Tibial nerve (tissue), 4 donors: ENCODE measurements around the gene UPF3A. TPM values are rescaled to one million over a fixed set of nuclear protein-coding genes. Genes with fewer than 3 reads are reported as not detected.

Source experiments
- DNase-seq, 2 donors: peaks; one replicate each; pipeline ENCODE4 v3.0.0-alpha.2; 2019; ENCODE audit warnings: low spot score in 2 of 2
- H3K27ac ChIP-seq, 4 donors: fragments of 200-600 bp; sonication (generic) in 3 of 4; one replicate each; pipeline ENCODE4 v1.5.1; 2017 to 2019; ENCODE audit warnings: mild to moderate bottlenecking in 1 of 4
- H3K27me3 ChIP-seq, 2 donors: fragments of 200-600 bp; sonication (generic) in 1 of 2; one replicate each; pipeline versions ENCODE4 v1.5.1 to v1.6.0; 2017 to 2019
- H3K36me3 ChIP-seq, 3 donors: fragments of 200-600 bp; sonication (generic); one replicate each; pipeline ENCODE4 v1.5.1; 2018 to 2019
- H3K4me1 ChIP-seq, 4 donors: fragments of 200-600 bp; sonication (generic) in 3 of 4; one replicate each; pipeline ENCODE4 v1.5.1; 2017 to 2019
- H3K4me3 ChIP-seq, 4 donors: fragments of 200-600 bp; sonication (generic) in 3 of 4; one replicate each; pipeline ENCODE4 v1.5.1; 2017 to 2019; ENCODE audit warnings: mild to moderate bottlenecking in 1 of 4, moderate library complexity in 1 of 4
- H3K9me3 ChIP-seq, 4 donors: fragments of 200-600 bp; sonication (generic) in 3 of 4; one replicate each; pipeline ENCODE4 v1.5.1; 2017 to 2019
- CTCF ChIP-seq, 5 experiments: fragments of 200-600 bp in 3 of 5; fragments of 450-650 bp in 2 of 5; sonication (generic) in 3 of 5; IDR thresholded peaks; one replicate each; pipeline ENCODE4 v1.5.1; 2016 to 2019; ENCODE audit warnings: antibody characterized with exemption in 5 of 5, mild to moderate bottlenecking in 3 of 5, moderate library complexity in 2 of 5
- EP300 ChIP-seq, 2 donors: sonication (generic); formaldehyde crosslinking; IDR thresholded peaks; one replicate each; pipeline ENCODE4 v1.6.1; 2017; ENCODE audit warnings: antibody characterized with exemption in 2 of 2, mild to moderate bottlenecking in 1 of 2
- POLR2A ChIP-seq, 2 donors: fragments of 450-650 bp; IDR thresholded peaks; one replicate each; pipeline ENCODE4 v1.6.1; 2017; ENCODE audit warnings: antibody characterized with exemption in 2 of 2, mild to moderate bottlenecking in 2 of 2, moderate library complexity in 2 of 2
- WGBS, 2 donors: methylation state at CpG; one replicate each; pipeline ENCODE4 v1.1.5; 2018; 5-methylcytosine and 5-hydroxymethylcytosine counted together
- total RNA-seq, 4 donors: library from RNA; depleted of rRNA; stranded (reverse); fragments of >200 nt; gene quantifications; one replicate each; pipeline ENCODE4 v1.1.0, GENCODE V29; 2016

The UPF3A gene
- total RNA-seq, 4 donors from 2014 or later: 62.7 to 89.2 (median 80.2) TPM

DNA sequence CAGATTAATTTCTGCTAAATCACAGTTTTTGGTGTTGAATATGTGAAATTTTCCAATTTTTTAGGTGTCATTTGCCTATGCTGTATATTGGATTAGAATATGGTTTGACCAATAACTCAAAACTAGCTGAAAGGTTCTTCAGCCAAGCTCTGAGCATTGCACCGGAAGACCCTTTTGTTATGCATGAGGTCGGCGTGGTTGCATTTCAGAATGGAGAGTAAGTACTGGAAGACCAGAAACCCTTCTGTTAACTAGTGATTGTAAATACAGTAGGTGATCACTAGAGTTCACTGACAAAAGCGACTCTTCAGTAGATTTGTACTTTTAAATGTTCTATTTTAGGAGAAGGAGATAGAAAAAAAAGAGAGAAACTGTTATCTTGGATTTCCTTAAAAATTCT is 24.4 kb upstream of the UPF3A start:
- H3K36me3 ChIP-seq: peaks cover 3 to 94% (median 33%) of the 10 kb centered on the region in 3 donors
- H3K4me1 ChIP-seq: no peaks in the 10 kb centered on the region
- 87 to 93% methylated on average over 4 of the region's 4 CpGs for WGBS, 2 donors
- no peaks in the 10 kb centered on the region for H3K9me3 ChIP-seq
- TF ChIP-seq POLR2A (IDR thresholded peaks at IDR 0.05): no peak
- no peak for TF ChIP-seq CTCF (IDR thresholded peaks at IDR 0.05)
- TF ChIP-seq EP300 (IDR thresholded peaks at IDR 0.05): no peak
- no peak overlapping the region for H3K4me3 ChIP-seq
- no peak for DNase-seq
- no peaks in the 10 kb centered on the region for H3K27me3 ChIP-seq
- no peak overlapping the region for H3K27ac ChIP-seq

DNA sequence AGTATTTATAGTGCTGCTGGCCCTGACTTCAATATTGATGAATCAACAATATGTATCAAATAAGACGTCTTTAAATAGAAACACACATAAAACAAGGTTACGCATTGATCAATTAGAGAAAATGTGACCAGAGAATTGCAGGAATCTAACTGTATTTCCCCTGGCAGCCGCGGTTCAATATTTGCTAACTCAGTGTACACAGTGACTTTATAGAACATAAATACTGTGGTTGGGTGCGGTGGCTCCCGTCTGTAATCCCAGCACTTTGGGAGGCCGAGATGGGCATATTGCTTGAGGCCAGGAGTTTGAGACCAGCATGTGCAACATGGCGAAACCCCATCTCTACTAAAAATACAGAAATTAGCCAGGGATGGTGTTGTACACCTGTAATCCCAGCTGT is 22.8 kb upstream of the UPF3A start:
- Histone ChIP-seq H3K4me1 (no peaks in the 10 kb centered on the region), H3K9me3 (no peaks in the 10 kb centered on the region), H3K27me3 (no peaks in the 10 kb centered on the region), H3K4me3 (no peak overlapping the region), H3K36me3 (peaks cover under 1 to 92% (median 40%) of the 10 kb centered on the region in 3 donors), H3K27ac (no peak overlapping the region)
- WGBS, 2 donors: 88 to 90% methylated on average over 8 of the region's 8 CpGs
- TF ChIP-seq POLR2A (IDR thresholded peaks at IDR 0.05): no peak
- TF ChIP-seq EP300 (IDR thresholded peaks at IDR 0.05): no peak
- no peak for TF ChIP-seq CTCF (IDR thresholded peaks at IDR 0.05)
- no peak for DNase-seq

DNA sequence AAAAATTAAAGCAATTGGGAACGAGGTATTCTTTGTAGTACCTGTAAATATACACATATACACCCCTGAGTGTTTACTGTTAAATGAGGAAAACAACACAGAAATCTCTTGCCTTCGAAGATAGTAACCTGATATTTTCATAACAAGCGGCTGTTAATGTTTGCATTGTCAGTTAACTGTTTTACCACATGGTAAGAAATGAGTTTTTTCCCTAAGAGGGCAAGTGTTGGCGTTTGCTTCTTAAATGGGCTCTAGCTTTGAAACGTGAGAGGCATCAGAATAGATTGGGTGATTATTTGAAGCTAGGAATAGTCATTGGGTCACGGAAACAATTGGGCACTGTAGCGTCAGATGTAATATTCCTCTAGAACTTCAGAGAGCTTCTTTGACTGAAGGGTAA is 22.0 kb upstream of the UPF3A start:
- peaks cover 2 to 96% (median 43%) of the 10 kb centered on the region in 3 donors for H3K36me3 ChIP-seq

DNA sequence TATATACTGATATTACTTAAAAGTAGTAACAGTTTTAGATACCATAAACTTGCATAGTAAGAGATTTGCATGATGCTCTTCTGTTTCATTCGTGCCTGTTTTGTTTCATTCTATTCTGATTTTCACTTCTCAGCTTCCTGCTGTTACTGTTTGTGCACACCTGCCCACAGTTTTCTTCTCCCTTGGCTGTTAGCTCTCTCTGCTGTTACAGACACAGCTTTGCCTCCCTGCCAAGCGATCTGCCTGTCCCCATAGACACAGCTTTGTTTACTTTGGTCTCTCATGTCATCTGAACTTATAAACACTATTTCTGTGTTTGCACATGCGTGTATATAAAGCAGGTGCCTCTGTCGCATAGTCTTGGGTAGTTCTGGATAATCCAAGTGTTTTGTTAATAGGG is 21.4 kb upstream of the UPF3A start:
- Histone ChIP-seq H3K27ac (no peak overlapping the region), H3K9me3 (no peaks in the 10 kb centered on the region), H3K27me3 (no peaks in the 10 kb centered on the region), H3K36me3 (peaks cover 2 to 96% (median 45%) of the 10 kb centered on the region in 3 donors), H3K4me1 (no peaks in the 10 kb centered on the region), H3K4me3 (no peak overlapping the region)
- TF ChIP-seq EP300 (IDR thresholded peaks at IDR 0.05) (no peak), POLR2A (IDR thresholded peaks at IDR 0.05) (no peak), CTCF (IDR thresholded peaks at IDR 0.05) (no peak)
- no peak for DNase-seq
- 74 to 78% methylated on average over 4 of the region's 4 CpGs for whole genome bisulfite sequencing, 2 donors

More for the DNA sequence above, 22.0 kb upstream of the UPF3A start:
- Histone ChIP-seq H3K27ac (no peak overlapping the region), H3K9me3 (no peaks in the 10 kb centered on the region), H3K4me3 (no peak overlapping the region), H3K4me1 (no peaks in the 10 kb centered on the region), H3K27me3 (no peaks in the 10 kb centered on the region)
- 77 to 79% methylated on average over 7 of the region's 7 CpGs for WGBS, 2 donors
- no peak for DNase-seq
- TF ChIP-seq EP300 (IDR thresholded peaks at IDR 0.05): no peak
- no peak for TF ChIP-seq CTCF (IDR thresholded peaks at IDR 0.05)
- TF ChIP-seq POLR2A (IDR thresholded peaks at IDR 0.05): no peak

DNA sequence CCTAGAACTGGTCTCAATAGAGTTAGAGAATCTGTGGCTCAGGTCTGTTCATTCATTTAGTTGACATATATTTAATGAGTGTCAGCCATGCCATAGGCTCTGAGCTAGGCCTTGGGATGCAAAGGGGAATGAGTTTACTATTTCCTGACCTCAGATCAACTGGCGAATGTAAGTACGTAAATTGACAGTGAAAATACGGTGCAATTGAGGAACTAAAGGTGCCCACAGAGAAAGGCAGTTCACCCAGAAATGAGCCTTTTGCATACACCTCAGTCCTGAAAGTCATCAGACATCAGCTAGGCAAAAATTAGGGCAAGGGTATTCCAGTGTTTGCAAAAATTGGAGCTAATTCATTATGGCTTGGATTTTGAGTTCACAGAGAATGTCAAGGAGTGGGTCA is 20.6 kb upstream of the UPF3A start:
- no peak for DNase-seq
- peaks cover 2 to 96% (median 39%) of the 10 kb centered on the region in 3 donors for H3K36me3 ChIP-seq
- no peak overlapping the region for H3K27ac ChIP-seq
- TF ChIP-seq CTCF (IDR thresholded peaks at IDR 0.05): no peak
- no peak for TF ChIP-seq EP300 (IDR thresholded peaks at IDR 0.05)
- no peak for TF ChIP-seq POLR2A (IDR thresholded peaks at IDR 0.05)
- H3K27me3 ChIP-seq: no peaks in the 10 kb centered on the region
- H3K4me3 ChIP-seq: no peak overlapping the region
- WGBS, 2 donors: 83 to 87% methylated on average over 3 of the region's 3 CpGs
- no peaks in the 10 kb centered on the region for H3K4me1 ChIP-seq
- H3K9me3 ChIP-seq: no peaks in the 10 kb centered on the region
